ENCODE results near the gene CA7. TPM values are rescaled to one million over a fixed set of nuclear protein-coding genes. Genes with fewer than 3 reads are reported as not detected.
A peak's percentile ranks its signal among the peaks of the same experiment; 100 is the strongest.

The CA7 gene
- total and polyA plus RNA-seq, 8 donors, result not detected

GRCh38 chr16:66857437-66857836, 13.2 kb downstream of the CA7 start:
- peak in 1 of 6 donors; percentile 23 for DNase-seq
- H3K27me3 ChIP-seq, result no peaks in the 10 kb centered on the region
- TF ChIP-seq CTCF (IDR thresholded peaks at IDR 0.05), result no peak
- H3K36me3 ChIP-seq, result no peaks in the 10 kb centered on the region
- ATAC-seq, result no peak
- no peak for FAIRE-seq
- intact Hi-C loops (cut with DNase I), result no loop called here
- H3K27ac ChIP-seq, result no peak overlapping the region
- no peak overlapping the region for H3K4me3 ChIP-seq
- H3K4me1 ChIP-seq, result no peaks in the 10 kb centered on the region
- WGBS, 2 donors, result 83 to 91% methylated on average over 6 of the region's 6 CpGs
- no peaks in the 10 kb centered on the region for H3K9me3 ChIP-seq

GRCh38 chr16:66858740-66859396, 14.7 kb downstream of the CA7 start:
- Histone ChIP-seq H3K9me3 (no peaks in the 10 kb centered on the region), H3K27ac (no peak overlapping the region), H3K36me3 (no peaks in the 10 kb centered on the region), H3K4me3 (no peak overlapping the region), H3K27me3 (no peaks in the 10 kb centered on the region), H3K4me1 (no peaks in the 10 kb centered on the region)
- peak in 1 of 6 donors; percentile 40 for DNase-seq
- peak in 2 of 4 donors; percentile 44 to 59 for ATAC-seq
- no peak for TF ChIP-seq CTCF (IDR thresholded peaks at IDR 0.05)
- no peak for FAIRE-seq
- intact Hi-C loops (cut with DNase I), result no loop called here
- whole genome bisulfite sequencing, 2 donors, result 49 to 52% methylated on average over 4 of the region's 4 CpGs

- no peaks in the 10 kb centered on the region for H3K4me1 ChIP-seq
- intact Hi-C loops (cut with DNase I), result loop anchor here in 1 of 3 donors (10.0 kb wide), 1 partner anchor 455 kb away; no protein-coding TSS in a partner anchor
- H3K36me3 ChIP-seq, result no peaks in the 10 kb centered on the region
- TF ChIP-seq CTCF (IDR thresholded peaks at IDR 0.05), result no peak
- H3K4me3 ChIP-seq, result no peak overlapping the region
- DNase-seq (peak in 1 of 6 donors; percentile 9), FAIRE-seq (no peak), ATAC-seq (no peak)
- no peaks in the 10 kb centered on the region for H3K27me3 ChIP-seq
- 86 to 96% methylated on average over 3 of the region's 3 CpGs for WGBS, 2 donors
- H3K9me3 ChIP-seq, result no peaks in the 10 kb centered on the region
- no peak overlapping the region for H3K27ac ChIP-seq
Measured at GRCh38 chr16:66859397-66860068, 15.3 kb downstream of the CA7 start.

- WGBS, 2 donors, result 89 to 93% methylated on average over 8 of the region's 8 CpGs
- FAIRE-seq, result no peak
- ATAC-seq, result no peak
- peak in 1 of 6 donors; percentile 34 for DNase-seq
- no peaks in the 10 kb centered on the region for H3K27me3 ChIP-seq
- TF ChIP-seq CTCF (IDR thresholded peaks at IDR 0.05), result no peak
- intact Hi-C loops (cut with DNase I), result loop anchor here in 1 of 3 donors (10.0 kb wide), 1 partner anchor 457 kb away; no protein-coding TSS in a partner anchor
- H3K4me1 ChIP-seq, result no peaks in the 10 kb centered on the region
- H3K27ac ChIP-seq, result no peak overlapping the region
- H3K36me3 ChIP-seq, result no peaks in the 10 kb centered on the region
- no peak overlapping the region for H3K4me3 ChIP-seq
- H3K9me3 ChIP-seq, result no peaks in the 10 kb centered on the region
Measured at GRCh38 chr16:66862023-66862520, 17.9 kb downstream of the CA7 start.

GRCh38 chr16:66863707-66864106, 19.5 kb downstream of the CA7 start:
- Histone ChIP-seq H3K4me3 (no peak overlapping the region), H3K9me3 (no peaks in the 10 kb centered on the region), H3K4me1 (no peaks in the 10 kb centered on the region), H3K27me3 (no peaks in the 10 kb centered on the region), H3K27ac (no peak overlapping the region), H3K36me3 (no peaks in the 10 kb centered on the region)
- FAIRE-seq, result no peak
- TF ChIP-seq CTCF (IDR thresholded peaks at IDR 0.05), result no peak
- no peak for ATAC-seq
- no peak for DNase-seq
- intact Hi-C loops (cut with DNase I), result loop anchor here in 1 of 3 donors (10.0 kb wide), 1 partner anchor 459 kb away; no protein-coding TSS in a partner anchor

Measured in pancreas (tissue), 10 donors.